Mesothelial cell of epicardium (in vitro differentiated cells): ENCODE measurements around the gene PDE6A. TPM values are rescaled to one million over a fixed set of nuclear protein-coding genes. Genes with fewer than 3 reads are reported as not detected.

Experiments used
- DNase-seq, 2 experiments: peaks; one replicate each; pipeline ENCODE4 v3.0.0; 2021; ENCODE audit warnings: low spot score in 2 of 2; ENCODE audit not compliant: unreplicated experiment in 2 of 2
- H3K27ac Mint-ChIP-seq: 2 replicates; pipeline ENCODE4 v1.8.0; 2021; ENCODE audit warnings: mixed read lengths
- H3K27me3 Mint-ChIP-seq: 2 replicates; pipeline ENCODE4 v1.8.0; 2021; ENCODE audit warnings: low read depth, mixed read lengths
- H3K36me3 Mint-ChIP-seq: 2 replicates; pipeline ENCODE4 v1.8.0; 2021; ENCODE audit warnings: mixed read lengths
- H3K4me1 Mint-ChIP-seq: 2 replicates; pipeline ENCODE4 v1.8.0; 2021; ENCODE audit warnings: mixed read lengths
- H3K4me3 Mint-ChIP-seq: 2 replicates; pipeline ENCODE4 v1.8.0; 2021; ENCODE audit warnings: mild to moderate bottlenecking, moderate library complexity, mixed read lengths
- H3K9me3 Mint-ChIP-seq: 2 replicates; pipeline ENCODE4 v1.8.0; 2021; ENCODE audit warnings: mixed read lengths
- CTCF ChIP-seq: fragments of 200-600 bp; sonication (generic); IDR thresholded peaks from one replicate; pipeline ENCODE4 v1.5.0; 2021; ENCODE audit warnings: antibody characterized with exemption; ENCODE audit not compliant: unreplicated experiment
- total RNA-seq: library from RNA; stranded (reverse); gene quantifications from 3 replicates; pipeline ENCODE4 v1.2.1, GENCODE V29; 2021

The PDE6A gene
- total RNA-seq, 1 donor from 2014 or later = 0.18 TPM

- no peak for DNase-seq
- H3K9me3 Mint-ChIP-seq = no peaks in the 10 kb centered on the region
- H3K27me3 Mint-ChIP-seq = no peaks in the 10 kb centered on the region
- TF ChIP-seq CTCF = no peak
- H3K27ac Mint-ChIP-seq = no peak overlapping the region
- no peaks in the 10 kb centered on the region for H3K4me1 Mint-ChIP-seq
- no peak overlapping the region for H3K4me3 Mint-ChIP-seq
- no peaks in the 10 kb centered on the region for H3K36me3 Mint-ChIP-seq
Observed at GRCh38 chr5:149820536-149821510, 123.8 kb downstream of the PDE6A start.

GRCh38 chr5:149820012-149820411 lies 124.6 kb downstream of the PDE6A start:
- H3K36me3 Mint-ChIP-seq = no peaks in the 10 kb centered on the region
- DNase-seq = no peak
- no peak for TF ChIP-seq CTCF
- no peak overlapping the region for H3K27ac Mint-ChIP-seq
- H3K9me3 Mint-ChIP-seq = no peaks in the 10 kb centered on the region
- H3K27me3 Mint-ChIP-seq = no peaks in the 10 kb centered on the region
- H3K4me1 Mint-ChIP-seq = no peaks in the 10 kb centered on the region
- H3K4me3 Mint-ChIP-seq = no peak overlapping the region

GRCh38 chr5:149818116-149818515 lies 126.5 kb downstream of the PDE6A start:
- no peak overlapping the region for H3K27ac Mint-ChIP-seq
- TF ChIP-seq CTCF = no peak
- H3K36me3 Mint-ChIP-seq = no peaks in the 10 kb centered on the region
- H3K27me3 Mint-ChIP-seq = no peaks in the 10 kb centered on the region
- no peaks in the 10 kb centered on the region for H3K9me3 Mint-ChIP-seq
- H3K4me1 Mint-ChIP-seq = no peaks in the 10 kb centered on the region
- no peak for DNase-seq
- no peak overlapping the region for H3K4me3 Mint-ChIP-seq

- Mint-ChIP-seq H3K27me3 (no peaks in the 10 kb centered on the region), H3K27ac (no peak overlapping the region)
Observed at GRCh38 chr5:149817539-149818060, 127.0 kb downstream of the PDE6A start.

GRCh38 chr5:149816661-149817060 lies 127.9 kb downstream of the PDE6A start:
- Mint-ChIP-seq H3K4me1 (no peaks in the 10 kb centered on the region), H3K36me3 (no peaks in the 10 kb centered on the region), H3K9me3 (no peaks in the 10 kb centered on the region), H3K27ac (no peak overlapping the region), H3K4me3 (no peak overlapping the region), H3K27me3 (no peaks in the 10 kb centered on the region)
- TF ChIP-seq CTCF = no peak
- no peak for DNase-seq

More at GRCh38 chr5:149817539-149818060, 127.0 kb downstream of the PDE6A start:
- Mint-ChIP-seq H3K9me3 (no peaks in the 10 kb centered on the region), H3K4me3 (no peak overlapping the region), H3K36me3 (no peaks in the 10 kb centered on the region), H3K4me1 (no peaks in the 10 kb centered on the region)
- no peak for DNase-seq
- TF ChIP-seq CTCF = no peak
